B cell (primary cell): ENCODE data around the gene RIOK1.

Experiments
- CTCF ChIP-seq: fragments of 200-600 bp; IDR thresholded peaks from one replicate; pipeline ENCODE4 v1.8.0; 2022; ENCODE audit warnings: antibody characterized with exemption, mild to moderate bottlenecking
- EZH2 ChIP-seq: IDR thresholded peaks from 2 replicates; pipeline ENCODE4 v1.6.1; 2012; ENCODE audit warnings: borderline replicate concordance, low read depth, mild to moderate bottlenecking, moderate library complexity, low read length; ENCODE audit not compliant: insufficient read depth, poor library complexity, severe bottlenecking

GRCh38 chr6:7410851-7411250, 21.2 kb downstream of the RIOK1 start:
- TF ChIP-seq CTCF (no peak), EZH2 (no peak)
